Activated CD4-positive, alpha-beta T cell treated with anti-CD3 and anti-CD28 coated beads, Interleukin-2, amount 10 ng/mL, durations not matched to agents 7 days and 5 days (primary cell): ENCODE data around the gene NFAM1. TPM values are rescaled to one million over a fixed set of nuclear protein-coding genes. Genes with fewer than 3 reads are reported as not detected.
A peak's percentile ranks its signal among the peaks of the same experiment; 100 is the strongest.

Experiments used
- CTCF ChIA-PET: fragments of 350-600 bp; sonication (Branson Sonifier 250); formaldehyde crosslinking; loops from one replicate; lab custom pipeline; 2021; ENCODE audit warnings: antibody characterized with exemption; lab: Charles Lee
- POLR2A ChIA-PET: fragments of 350-600 bp; sonication (Branson Sonifier 250); formaldehyde crosslinking; loops from one replicate; lab custom pipeline; 2021; ENCODE audit warnings: antibody characterized with exemption; lab: Charles Lee
- DNase-seq: peaks from one replicate; pipeline ENCODE4 v3.0.0-alpha.2; 2020
- H3K27ac Mint-ChIP-seq: one replicate; pipeline ENCODE4 v1.8.0; 2021; ENCODE audit warnings: mild to moderate bottlenecking, moderate library complexity, mixed read lengths
- H3K27me3 Mint-ChIP-seq: one replicate; pipeline ENCODE4 v1.8.0; 2021; ENCODE audit warnings: mixed read lengths
- H3K36me3 Mint-ChIP-seq: one replicate; pipeline ENCODE4 v1.8.0; 2021; ENCODE audit warnings: low read depth, mixed read lengths
- H3K4me1 Mint-ChIP-seq: one replicate; pipeline ENCODE4 v1.8.0; 2021; ENCODE audit warnings: mixed read lengths
- H3K4me3 Mint-ChIP-seq: one replicate; pipeline ENCODE4 v1.8.0; 2021; ENCODE audit warnings: mild to moderate bottlenecking, moderate library complexity, mixed read lengths
- H3K9me3 Mint-ChIP-seq: one replicate; pipeline ENCODE4 v1.8.0; 2021; ENCODE audit warnings: mixed read lengths
- total RNA-seq, 2 experiments: library from RNA; stranded (reverse); gene quantifications; one replicate each; pipeline ENCODE4 v1.2.3, GENCODE V29; 2021

The NFAM1 gene
- total RNA-seq, 2 experiments from 2014 or later, result 0.02 to 0.04 TPM

GRCh38 chr22:42356533-42356932 lies 75.7 kb downstream of the NFAM1 start:
- Mint-ChIP-seq H3K36me3 (no peaks in the 10 kb centered on the region), H3K9me3 (no peaks in the 10 kb centered on the region)
- POLR2A ChIA-PET, result no interaction called here

GRCh38 chr22:42353883-42354727 lies 78.1 kb downstream of the NFAM1 start:
- DNase-seq, result no peak
- Mint-ChIP-seq H3K9me3 (no peaks in the 10 kb centered on the region), H3K27ac (peak overlapping the region; percentile 7), H3K27me3 (peaks cover 3% of the 10 kb centered on the region), H3K4me1 (no peaks in the 10 kb centered on the region), H3K36me3 (no peaks in the 10 kb centered on the region), H3K4me3 (no peak overlapping the region)
- POLR2A ChIA-PET, result no interaction called here
- CTCF ChIA-PET, result no interaction called here

More at GRCh38 chr22:42356533-42356932, 75.7 kb downstream of the NFAM1 start:
- Mint-ChIP-seq H3K27ac (no peak overlapping the region), H3K4me1 (no peaks in the 10 kb centered on the region), H3K27me3 (no peaks in the 10 kb centered on the region), H3K4me3 (no peak overlapping the region)
- CTCF ChIA-PET, result interaction anchor here (0.6 kb wide), 1 partner anchor 49 kb away, joined by 3 read pairs; no protein-coding TSS in a partner anchor
- DNase-seq, result no peak

GRCh38 chr22:42350373-42350772 lies 81.8 kb downstream of the NFAM1 start:
- H3K27ac Mint-ChIP-seq, result no peak overlapping the region

DNA sequence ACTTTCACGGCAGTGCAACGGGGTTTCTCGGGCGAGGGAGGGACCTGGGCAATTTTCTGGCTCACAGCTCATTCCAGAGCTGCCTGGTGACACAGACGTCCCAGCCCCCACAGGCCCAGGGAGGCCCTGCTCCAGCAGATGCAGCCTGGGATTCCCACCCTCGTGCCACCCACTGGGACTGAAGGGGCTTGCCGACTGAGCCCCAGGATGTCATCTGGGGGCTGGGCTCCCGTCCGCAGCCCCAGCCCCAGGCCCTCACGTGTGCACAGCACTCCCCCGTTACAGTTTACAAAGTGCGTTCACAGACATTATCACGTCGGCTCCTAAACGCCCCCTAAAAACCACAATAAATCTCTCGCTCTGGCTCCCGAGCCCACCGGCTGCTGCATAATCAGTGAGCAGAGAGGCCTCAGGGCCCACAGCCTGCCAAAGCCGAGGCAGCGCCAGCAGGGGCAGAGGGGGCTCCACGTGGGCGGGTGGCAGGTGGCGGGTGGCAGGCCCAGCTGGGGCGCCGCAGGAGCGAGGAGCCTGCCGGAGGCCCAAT lies 84.8 kb downstream of the NFAM1 start:
- Mint-ChIP-seq H3K36me3 (no peaks in the 10 kb centered on the region), H3K9me3 (no peaks in the 10 kb centered on the region), H3K4me3 (no peak overlapping the region), H3K4me1 (peaks cover 3% of the 10 kb centered on the region), H3K27me3 (peaks cover 5% of the 10 kb centered on the region), H3K27ac (no peak overlapping the region)
- CTCF ChIA-PET, result interaction anchor here (1.4 to 1.6 kb wide), 2 partner anchors 17 to 96 kb away, joined by 4 to 6 read pairs; no protein-coding TSS in a partner anchor
- POLR2A ChIA-PET, result no interaction called here
- DNase-seq, result no peak

More at GRCh38 chr22:42350373-42350772, 81.8 kb downstream of the NFAM1 start:
- Mint-ChIP-seq H3K36me3 (no peaks in the 10 kb centered on the region), H3K9me3 (no peaks in the 10 kb centered on the region), H3K27me3 (peaks cover 3% of the 10 kb centered on the region), H3K4me1 (no peaks in the 10 kb centered on the region), H3K4me3 (no peak overlapping the region)
- ChIA-PET POLR2A (no interaction called here), CTCF (no interaction called here)
- DNase-seq, result no peak

GRCh38 chr22:42346722-42347121 lies 85.5 kb downstream of the NFAM1 start:
- H3K4me1 Mint-ChIP-seq, result peaks cover 3% of the 10 kb centered on the region
- no peak overlapping the region for H3K4me3 Mint-ChIP-seq
- H3K9me3 Mint-ChIP-seq, result no peaks in the 10 kb centered on the region
- ChIA-PET POLR2A (no interaction called here), CTCF (interaction anchor here (0.6 to 1.6 kb wide), 6 partner anchors 13 to 197 kb away, joined by 3 to 6 read pairs (median 3); no protein-coding TSS in a partner anchor)
- DNase-seq, result no peak
- peaks cover 12% of the 10 kb centered on the region for H3K27me3 Mint-ChIP-seq
- H3K36me3 Mint-ChIP-seq, result no peaks in the 10 kb centered on the region
- H3K27ac Mint-ChIP-seq, result no peak overlapping the region

- CTCF ChIA-PET, result interaction anchor here (0.6 kb wide), 1 partner anchor 133 kb away, joined by 3 read pairs; no protein-coding TSS in a partner anchor
- POLR2A ChIA-PET, result interaction anchor here (0.5 kb wide), 1 partner anchor 1692 kb away, joined by 3 read pairs; no protein-coding TSS in a partner anchor
- H3K4me1 Mint-ChIP-seq, result peaks cover 3% of the 10 kb centered on the region
- no peak for DNase-seq
- H3K9me3 Mint-ChIP-seq, result no peaks in the 10 kb centered on the region
- no peak overlapping the region for H3K4me3 Mint-ChIP-seq
- H3K27me3 Mint-ChIP-seq, result peaks cover 12% of the 10 kb centered on the region
- H3K36me3 Mint-ChIP-seq, result no peaks in the 10 kb centered on the region
- H3K27ac Mint-ChIP-seq, result no peak overlapping the region
Measured at GRCh38 chr22:42345458-42345857, 86.7 kb downstream of the NFAM1 start.

DNA sequence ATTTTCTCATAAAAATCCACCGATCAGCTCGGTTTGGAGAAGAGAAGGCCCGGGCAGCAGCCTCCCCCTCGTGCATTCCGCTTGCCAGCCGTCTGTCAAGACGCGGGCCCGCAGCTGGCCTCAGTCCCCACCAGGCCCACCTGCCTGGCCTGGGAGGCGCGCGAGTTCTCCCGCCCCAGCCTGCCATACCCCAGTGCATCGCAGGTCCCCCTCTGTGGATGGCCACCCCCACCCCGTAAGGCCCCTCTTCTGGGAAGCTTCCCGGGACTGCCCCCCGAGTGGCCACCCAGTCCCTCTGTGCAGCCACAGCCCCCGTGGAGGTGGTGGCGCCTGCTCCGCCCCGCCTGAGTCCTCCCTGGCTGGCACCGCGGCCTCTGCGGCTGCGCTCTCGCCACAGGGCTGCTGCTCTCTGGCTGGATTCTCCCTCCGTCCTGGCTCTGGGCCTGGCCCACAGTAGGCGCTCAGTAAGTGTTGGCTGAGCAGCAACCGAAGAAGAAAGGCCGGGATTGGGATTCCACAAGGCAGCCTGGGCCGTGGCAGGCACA lies 87.8 kb downstream of the NFAM1 start:
- peaks cover 3% of the 10 kb centered on the region for H3K4me1 Mint-ChIP-seq
- peaks cover 12% of the 10 kb centered on the region for H3K27me3 Mint-ChIP-seq
- peak overlapping the region; percentile 58 for H3K4me3 Mint-ChIP-seq
- H3K36me3 Mint-ChIP-seq, result no peaks in the 10 kb centered on the region
- no peak overlapping the region for H3K27ac Mint-ChIP-seq
- no peaks in the 10 kb centered on the region for H3K9me3 Mint-ChIP-seq
- POLR2A ChIA-PET, result no interaction called here
- CTCF ChIA-PET, result interaction anchor here (0.6 kb wide), 1 partner anchor 423 kb away, joined by 4 read pairs; no protein-coding TSS in a partner anchor
- no peak for DNase-seq

DNA sequence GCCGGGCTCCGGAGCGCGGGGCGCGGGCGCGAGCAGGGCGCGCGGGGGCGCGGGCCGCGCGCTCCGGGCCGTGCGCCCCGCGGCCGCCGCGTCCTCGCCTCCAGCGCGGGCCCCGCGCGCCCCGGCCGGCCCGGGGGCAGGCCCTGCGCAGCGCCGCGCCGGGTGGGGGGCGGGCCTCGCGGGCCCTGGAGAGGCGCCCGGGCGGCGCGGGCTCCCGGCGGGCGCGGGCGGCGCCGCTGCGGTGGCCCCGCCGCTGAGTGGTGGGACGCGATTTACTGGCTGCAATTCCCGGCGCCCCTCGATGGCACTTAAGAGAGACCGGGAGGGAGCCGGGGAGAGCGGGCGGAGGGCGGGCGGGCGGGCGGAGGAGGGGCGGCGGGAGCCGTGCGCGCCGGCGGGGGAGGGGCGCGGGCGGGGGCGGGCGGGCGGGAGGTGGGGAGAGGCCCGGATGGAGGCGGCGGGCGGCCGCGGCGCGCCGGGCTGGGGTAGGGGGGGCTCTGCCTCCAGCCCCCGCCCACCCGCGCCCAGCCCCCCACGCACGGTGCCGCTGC lies 88.6 kb downstream of the NFAM1 start:
- no peak overlapping the region for H3K4me3 Mint-ChIP-seq
- no peak for DNase-seq
- POLR2A ChIA-PET, result no interaction called here
- H3K27me3 Mint-ChIP-seq, result peaks cover 12% of the 10 kb centered on the region
- peaks cover 3% of the 10 kb centered on the region for H3K4me1 Mint-ChIP-seq
- CTCF ChIA-PET, result no interaction called here
- no peaks in the 10 kb centered on the region for H3K36me3 Mint-ChIP-seq
- H3K27ac Mint-ChIP-seq, result no peak overlapping the region
- no peaks in the 10 kb centered on the region for H3K9me3 Mint-ChIP-seq

DNA sequence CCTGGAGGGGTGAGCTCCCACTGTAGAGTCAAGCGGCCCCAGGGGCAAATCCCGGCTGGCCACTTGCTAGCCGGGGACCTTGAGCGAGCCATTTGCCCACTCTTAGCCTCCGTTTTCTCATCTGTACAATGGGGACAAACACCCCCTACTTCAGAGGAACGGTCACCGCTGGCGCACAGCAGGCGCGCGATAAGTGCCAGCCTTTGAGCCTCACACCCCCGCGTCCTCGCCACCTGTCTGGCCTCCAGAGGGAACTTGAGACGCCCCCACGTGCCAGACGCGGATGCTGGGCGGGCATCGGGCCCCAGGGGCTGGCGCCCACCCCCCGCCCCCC lies 89.1 kb downstream of the NFAM1 start:
- no peaks in the 10 kb centered on the region for H3K36me3 Mint-ChIP-seq
- POLR2A ChIA-PET, result no interaction called here
- no peak for DNase-seq

DNA sequence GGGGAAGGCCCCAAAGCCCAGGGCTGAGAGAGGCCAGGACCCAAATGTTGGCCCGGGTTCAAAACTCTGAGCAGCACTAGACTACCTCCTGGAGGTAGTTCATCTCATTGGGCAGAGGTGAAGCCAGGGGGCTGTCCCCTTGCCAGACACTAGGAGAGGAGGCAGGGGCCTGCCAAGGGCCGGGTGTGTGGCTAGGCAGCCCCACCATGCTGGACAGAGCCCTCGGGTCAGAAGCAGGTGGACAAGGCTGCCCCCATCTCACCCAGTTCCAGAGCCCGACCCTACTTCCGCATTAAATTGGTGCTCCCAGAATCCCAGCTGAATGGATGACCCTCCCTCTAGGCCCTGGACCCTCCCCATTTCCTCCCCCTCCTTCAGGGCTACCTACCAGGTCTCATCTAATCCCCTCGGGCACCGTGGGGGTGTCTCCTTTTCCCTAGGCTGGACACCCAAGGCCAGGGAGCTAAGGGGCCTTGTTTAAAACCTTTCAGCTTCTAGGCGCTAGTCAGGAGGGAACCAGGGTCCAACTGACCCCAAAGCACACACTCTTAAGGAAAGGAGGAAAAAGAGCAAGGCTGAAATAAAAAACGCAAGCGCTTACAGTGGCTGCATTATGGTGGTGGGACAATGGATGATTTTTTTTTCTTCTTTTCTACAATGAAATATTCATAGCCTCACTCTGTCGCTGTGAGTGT lies 89.6 kb downstream of the NFAM1 start:
- POLR2A ChIA-PET, result no interaction called here
- no peak for DNase-seq
- no peaks in the 10 kb centered on the region for H3K36me3 Mint-ChIP-seq
- H3K9me3 Mint-ChIP-seq, result no peaks in the 10 kb centered on the region
- H3K27me3 Mint-ChIP-seq, result peaks cover 12% of the 10 kb centered on the region
- H3K4me1 Mint-ChIP-seq, result peaks cover 3% of the 10 kb centered on the region
- peak overlapping the region; percentile 60 for H3K27ac Mint-ChIP-seq
- CTCF ChIA-PET, result interaction anchor here (0.8 to 1.2 kb wide), 2 partner anchors 8 to 252 kb away, joined by 3 read pairs; partner anchors contain the start of gene NDUFA6
- peak overlapping the region; percentile 66 for H3K4me3 Mint-ChIP-seq

More for the DNA sequence above, 89.1 kb downstream of the NFAM1 start:
- CTCF ChIA-PET, result interaction anchor here (1.2 kb wide), 1 partner anchor 8 kb away, joined by 3 read pairs; no protein-coding TSS in a partner anchor
- Mint-ChIP-seq H3K27ac (peak overlapping the region; percentile 60), H3K9me3 (no peaks in the 10 kb centered on the region), H3K27me3 (peaks cover 12% of the 10 kb centered on the region), H3K4me3 (peak overlapping the region; percentile 66), H3K4me1 (peaks cover 3% of the 10 kb centered on the region)

DNA sequence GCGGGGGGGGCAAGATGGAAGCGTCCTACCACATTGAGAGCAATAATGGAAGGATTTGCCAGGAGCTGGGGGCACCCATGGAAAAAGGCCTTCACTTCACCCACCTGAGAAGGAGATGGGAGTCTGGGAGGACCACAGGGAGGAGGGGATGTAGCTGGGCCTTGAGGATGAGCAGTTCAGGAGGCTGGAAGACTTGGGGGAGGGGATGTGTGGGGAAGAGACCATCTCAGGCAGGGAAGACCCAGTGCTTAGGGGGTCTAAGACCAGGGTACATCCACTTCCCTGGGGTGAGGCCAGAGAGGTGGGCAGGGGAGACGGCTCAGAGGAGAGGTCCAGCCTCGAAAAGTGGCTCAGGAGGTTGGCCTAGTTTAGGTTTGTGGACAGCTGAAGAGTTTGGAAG lies 90.4 kb downstream of the NFAM1 start:
- Mint-ChIP-seq H3K27me3 (peaks cover 12% of the 10 kb centered on the region), H3K27ac (no peak overlapping the region), H3K4me3 (no peak overlapping the region), H3K9me3 (no peaks in the 10 kb centered on the region), H3K36me3 (no peaks in the 10 kb centered on the region), H3K4me1 (peaks cover 3% of the 10 kb centered on the region)
- CTCF ChIA-PET, result interaction anchor here (0.8 to 1.2 kb wide), 2 partner anchors 9 to 251 kb away, joined by 3 read pairs; partner anchors contain the start of gene NDUFA6
- POLR2A ChIA-PET, result no interaction called here
- no peak for DNase-seq

GRCh38 chr22:42340829-42341383 lies 91.3 kb downstream of the NFAM1 start:
- no peak for DNase-seq
- no peak overlapping the region for H3K27ac Mint-ChIP-seq
- H3K9me3 Mint-ChIP-seq, result no peaks in the 10 kb centered on the region
- no peak overlapping the region for H3K4me3 Mint-ChIP-seq
- ChIA-PET CTCF (no interaction called here), POLR2A (no interaction called here)
- peaks cover 3% of the 10 kb centered on the region for H3K4me1 Mint-ChIP-seq
- peaks cover 12% of the 10 kb centered on the region for H3K27me3 Mint-ChIP-seq
- no peaks in the 10 kb centered on the region for H3K36me3 Mint-ChIP-seq
